Measurements from ENCODE around the gene SHMT2.

The SHMT2 gene

GRCh38 chr12:57208631-57209282, 20.8 kb upstream of the SHMT2 start (continued):
- no peak for TF ChIP-seq POU6F1 (CRISPR knock-in tag; IDR thresholded peaks at IDR 0.05; ENCODE audit: borderline replicate concordance, low read depth)
- TF ChIP-seq, protein P1, sequence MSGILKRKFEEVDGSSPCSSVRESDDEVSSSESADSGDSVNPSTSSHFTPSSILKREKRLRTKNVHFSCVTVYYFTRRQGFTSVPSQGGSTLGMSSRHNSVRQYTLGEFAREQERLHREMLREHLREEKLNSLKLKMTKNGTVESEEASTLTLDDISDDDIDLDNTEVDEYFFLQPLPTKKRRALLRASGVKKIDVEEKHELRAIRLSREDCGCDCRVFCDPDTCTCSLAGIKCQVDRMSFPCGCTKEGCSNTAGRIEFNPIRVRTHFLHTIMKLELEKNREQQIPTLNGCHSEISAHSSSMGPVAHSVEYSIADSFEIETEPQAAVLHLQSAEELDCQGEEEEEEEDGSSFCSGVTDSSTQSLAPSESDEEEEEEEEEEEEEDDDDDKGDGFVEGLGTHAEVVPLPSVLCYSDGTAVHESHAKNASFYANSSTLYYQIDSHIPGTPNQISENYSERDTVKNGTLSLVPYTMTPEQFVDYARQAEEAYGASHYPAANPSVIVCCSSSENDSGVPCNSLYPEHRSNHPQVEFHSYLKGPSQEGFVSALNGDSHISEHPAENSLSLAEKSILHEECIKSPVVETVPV (CRISPR knock-in tag; IDR thresholded peaks at IDR 0.05) = no peak

GRCh38 chr12:57209916-57210315, 19.6 kb upstream of the SHMT2 start:
- ATAC-seq = no peak
- no peak for TF ChIP-seq ARNTL (CRISPR knock-in tag; IDR thresholded peaks at IDR 0.05; ENCODE audit: borderline replicate concordance, low read depth)
- no peak for TF ChIP-seq ZNF70 (CRISPR knock-in tag; IDR thresholded peaks at IDR 0.05)
- TF ChIP-seq ZNF565 (CRISPR knock-in tag; conservative IDR thresholded peaks at IDR 0.05; ENCODE audit: low read depth) = no peak
- TF ChIP-seq CSDC2 (CRISPR knock-in tag; IDR thresholded peaks at IDR 0.05) = no peak
- TF ChIP-seq OSR1 (CRISPR knock-in tag; IDR thresholded peaks at IDR 0.05) = no peak
- TF ChIP-seq ZC3H10 (CRISPR knock-in tag; IDR thresholded peaks at IDR 0.05) = no peak
- TF ChIP-seq, protein P2, sequence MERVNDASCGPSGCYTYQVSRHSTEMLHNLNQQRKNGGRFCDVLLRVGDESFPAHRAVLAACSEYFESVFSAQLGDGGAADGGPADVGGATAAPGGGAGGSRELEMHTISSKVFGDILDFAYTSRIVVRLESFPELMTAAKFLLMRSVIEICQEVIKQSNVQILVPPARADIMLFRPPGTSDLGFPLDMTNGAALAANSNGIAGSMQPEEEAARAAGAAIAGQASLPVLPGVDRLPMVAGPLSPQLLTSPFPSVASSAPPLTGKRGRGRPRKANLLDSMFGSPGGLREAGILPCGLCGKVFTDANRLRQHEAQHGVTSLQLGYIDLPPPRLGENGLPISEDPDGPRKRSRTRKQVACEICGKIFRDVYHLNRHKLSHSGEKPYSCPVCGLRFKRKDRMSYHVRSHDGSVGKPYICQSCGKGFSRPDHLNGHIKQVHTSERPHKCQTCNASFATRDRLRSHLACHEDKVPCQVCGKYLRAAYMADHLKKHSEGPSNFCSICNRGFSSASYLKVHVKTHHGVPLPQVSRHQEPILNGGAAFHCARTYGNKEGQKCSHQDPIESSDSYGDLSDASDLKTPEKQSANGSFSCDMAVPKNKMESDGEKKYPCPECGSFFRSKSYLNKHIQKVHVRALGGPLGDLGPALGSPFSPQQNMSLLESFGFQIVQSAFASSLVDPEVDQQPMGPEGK (CRISPR knock-in tag; IDR thresholded peaks at IDR 0.05; ENCODE audit: borderline replicate concordance) = no peak
- TF ChIP-seq TCF4 (CRISPR knock-in tag; IDR thresholded peaks at IDR 0.05; ENCODE audit: borderline replicate concordance) = no peak
- no peak for TF ChIP-seq POU6F1 (CRISPR knock-in tag; IDR thresholded peaks at IDR 0.05; ENCODE audit: borderline replicate concordance, low read depth)
- TF ChIP-seq, protein P1 (CRISPR knock-in tag; IDR thresholded peaks at IDR 0.05) = no peak
- no peak for TF ChIP-seq RARB (CRISPR knock-in tag; IDR thresholded peaks at IDR 0.05)
- TF ChIP-seq BACH2 (CRISPR knock-in tag; IDR thresholded peaks at IDR 0.05; ENCODE audit: borderline replicate concordance) = no peak
- TF ChIP-seq GLIS3 (CRISPR knock-in tag; IDR thresholded peaks at IDR 0.05) = no peak
- no peak for TF ChIP-seq TSHZ2 (CRISPR knock-in tag; IDR thresholded peaks at IDR 0.05)
- TF ChIP-seq TOX (CRISPR knock-in tag; IDR thresholded peaks at IDR 0.05; ENCODE audit: borderline replicate concordance) = no peak
- TF ChIP-seq ZFP30 (CRISPR knock-in tag; IDR thresholded peaks at IDR 0.05) = no peak
- TF ChIP-seq PPARA (CRISPR knock-in tag; IDR thresholded peaks at IDR 0.05; ENCODE audit: borderline replicate concordance) = no peak

DNA sequence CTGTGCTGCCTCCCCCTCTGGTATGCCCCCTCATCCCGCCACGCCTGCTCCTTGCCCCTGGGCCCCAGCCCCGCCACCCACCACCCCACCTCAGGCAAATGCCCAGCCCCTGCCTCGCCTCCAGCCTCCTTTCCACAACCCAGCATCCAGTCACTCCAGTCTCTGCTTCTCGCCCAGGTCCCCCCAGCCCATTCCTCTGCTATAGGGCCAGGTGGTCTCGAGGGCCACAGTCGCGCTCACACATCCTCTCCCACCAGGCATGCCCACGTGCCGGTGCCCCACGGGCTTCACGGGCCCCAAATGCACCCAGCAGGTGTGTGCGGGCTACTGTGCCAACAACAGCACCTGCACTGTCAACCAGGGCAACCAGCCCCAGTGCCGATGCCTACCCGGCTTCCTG, 19.1 kb upstream of the SHMT2 start:
- no peak for ATAC-seq
- TF ChIP-seq GLIS3 (CRISPR knock-in tag; IDR thresholded peaks at IDR 0.05) (no peak), ZFP30 (CRISPR knock-in tag; IDR thresholded peaks at IDR 0.05) (no peak), ZNF565 (CRISPR knock-in tag; conservative IDR thresholded peaks at IDR 0.05; ENCODE audit: low read depth) (no peak), ESRRG (CRISPR knock-in tag; IDR thresholded peaks at IDR 0.05) (no peak), ZC3H10 (CRISPR knock-in tag; IDR thresholded peaks at IDR 0.05) (no peak), BACH2 (CRISPR knock-in tag; IDR thresholded peaks at IDR 0.05; ENCODE audit: borderline replicate concordance) (no peak), SNAI2 (CRISPR knock-in tag; IDR thresholded peaks at IDR 0.05) (no peak), TSHZ2 (CRISPR knock-in tag; IDR thresholded peaks at IDR 0.05) (no peak), RARB (CRISPR knock-in tag; IDR thresholded peaks at IDR 0.05) (no peak)
- TF ChIP-seq, protein P1 (CRISPR knock-in tag; IDR thresholded peaks at IDR 0.05) = no peak
